ENCODE measurements around the gene UBE2F. TPM values are rescaled to one million over a fixed set of nuclear protein-coding genes. Genes with fewer than 3 reads are reported as not detected.

UBE2F gene
- polyA plus RNA-seq, 1 of the 3 experiments (the other 2 are of a cell fraction): 56.9 TPM

- Histone ChIP-seq H3K27me3 (ENCODE audit: insufficient read depth) (no peaks in the 10 kb centered on the region), H3K4me3 (ENCODE audit: low read depth in 2 of 2, low read length in 1 of 2) (no peak overlapping the region), H4K20me1 (ENCODE audit: insufficient read depth) (no peaks in the 10 kb centered on the region), H3K79me2 (ENCODE audit: insufficient read depth) (no peaks in the 10 kb centered on the region), H2AFZ (ENCODE audit: low read depth) (no peak overlapping the region), H3K9me2 (no peaks in the 10 kb centered on the region), H3K4me2 (no peak overlapping the region), H3K4me1 (ENCODE audit: control insufficient read depth in 1 of 2, insufficient read depth in 2 of 2, low read depth in 1 of 2, low read length in 1 of 2) (peaks cover 0 to 33% of the 10 kb centered on the region in 2 experiments; a peak in 2 of 4 replicates), H3K27ac (ENCODE audit: low read depth in 2 of 2, low read length in 1 of 2) (no peak overlapping the region), H3K9ac (no peak overlapping the region), H3F3A (replicated peaks; ENCODE audit: insufficient read depth) (no peaks in the 10 kb centered on the region), H3K9me3 (no peaks in the 10 kb centered on the region), H3K36me3 (replicated peaks in 1 of 2; ENCODE audit: control insufficient read depth in 1 of 2, insufficient read depth in 2 of 2, low read length in 1 of 2) (no peaks in the 10 kb centered on the region)
- ChIA-PET POLR2A (interaction anchor here (1.1 kb wide), 1 partner anchor 35 kb away, joined by 3 read pairs; no protein-coding TSS in a partner anchor), CTCF (interaction anchor here (0.9 kb wide), 1 partner anchor 30 kb away, joined by 3 read pairs; no protein-coding TSS in a partner anchor)
- 93% methylated on average over 5 of the region's 6 CpGs for WGBS (ENCODE audit: low lambda C conversion rate)
- TF ChIP-seq RFX5 (IDR thresholded peaks at IDR 0.05; ENCODE audit: low read length) (no peak), FOSL2 (IDR thresholded peaks at IDR 0.05; ENCODE audit: borderline replicate concordance, low read depth) (no peak), FOXJ3 (CRISPR knock-in tag; IDR thresholded peaks at IDR 0.05) (no peak), TCF12 (IDR thresholded peaks at IDR 0.05) (no peak)
- TF ChIP-seq, protein P1, sequence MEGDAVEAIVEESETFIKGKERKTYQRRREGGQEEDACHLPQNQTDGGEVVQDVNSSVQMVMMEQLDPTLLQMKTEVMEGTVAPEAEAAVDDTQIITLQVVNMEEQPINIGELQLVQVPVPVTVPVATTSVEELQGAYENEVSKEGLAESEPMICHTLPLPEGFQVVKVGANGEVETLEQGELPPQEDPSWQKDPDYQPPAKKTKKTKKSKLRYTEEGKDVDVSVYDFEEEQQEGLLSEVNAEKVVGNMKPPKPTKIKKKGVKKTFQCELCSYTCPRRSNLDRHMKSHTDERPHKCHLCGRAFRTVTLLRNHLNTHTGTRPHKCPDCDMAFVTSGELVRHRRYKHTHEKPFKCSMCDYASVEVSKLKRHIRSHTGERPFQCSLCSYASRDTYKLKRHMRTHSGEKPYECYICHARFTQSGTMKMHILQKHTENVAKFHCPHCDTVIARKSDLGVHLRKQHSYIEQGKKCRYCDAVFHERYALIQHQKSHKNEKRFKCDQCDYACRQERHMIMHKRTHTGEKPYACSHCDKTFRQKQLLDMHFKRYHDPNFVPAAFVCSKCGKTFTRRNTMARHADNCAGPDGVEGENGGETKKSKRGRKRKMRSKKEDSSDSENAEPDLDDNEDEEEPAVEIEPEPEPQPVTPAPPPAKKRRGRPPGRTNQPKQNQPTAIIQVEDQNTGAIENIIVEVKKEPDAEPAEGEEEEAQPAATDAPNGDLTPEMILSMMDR (IDR thresholded peaks at IDR 0.05): no peak
- DNase-seq: no peak
Observed at GRCh38 chr2:237919593-237919992, 47.2 kb upstream of the UBE2F start.

DNA sequence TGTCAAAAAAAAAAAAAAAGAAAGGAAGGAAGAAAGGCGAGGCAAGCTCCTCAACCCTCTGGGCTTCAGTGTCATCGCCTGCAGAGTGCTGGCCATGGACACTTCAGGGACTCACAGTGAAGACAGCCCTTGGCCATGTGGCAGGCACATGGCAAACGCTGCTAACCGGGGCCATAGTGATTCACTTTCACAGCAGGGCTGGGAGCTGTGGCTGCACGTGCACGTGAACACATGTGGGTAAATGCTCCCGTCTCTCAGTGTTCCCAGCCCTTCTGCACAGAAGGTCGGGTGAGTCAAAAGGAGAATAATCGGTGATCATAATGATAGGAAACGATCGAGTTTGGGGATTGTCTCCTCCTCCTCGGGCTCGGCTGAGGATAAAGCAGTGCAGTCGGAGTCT lies 46.1 kb upstream of the UBE2F start:
- H3K4me1 ChIP-seq (ENCODE audit: control insufficient read depth in 1 of 2, insufficient read depth in 2 of 2, low read depth in 1 of 2, low read length in 1 of 2): peaks cover 0 to 29% of the 10 kb centered on the region in 2 experiments; a peak in 2 of 4 replicates
- 90% methylated on average over 14 of the region's 14 CpGs for WGBS (ENCODE audit: low lambda C conversion rate)
- H2AFZ ChIP-seq (ENCODE audit: low read depth): no peak overlapping the region
- H3K9me3 ChIP-seq: no peaks in the 10 kb centered on the region
- no peak for DNase-seq
- no peak overlapping the region for H3K4me2 ChIP-seq
- H3K27ac ChIP-seq (ENCODE audit: low read depth in 2 of 2, low read length in 1 of 2): no peak overlapping the region
- H4K20me1 ChIP-seq (ENCODE audit: insufficient read depth): no peaks in the 10 kb centered on the region
- H3K79me2 ChIP-seq (ENCODE audit: insufficient read depth): no peaks in the 10 kb centered on the region
- H3K27me3 ChIP-seq (ENCODE audit: insufficient read depth): no peaks in the 10 kb centered on the region
- TF ChIP-seq MXI1 (IDR thresholded peaks at IDR 0.05; ENCODE audit: low read depth, low read length) (peak; percentile 40; the same call in 1 of the 2 replicates), MAX (IDR thresholded peaks at IDR 0.05; ENCODE audit: low read depth) (no peak)
- ChIA-PET CTCF (interaction anchor here (1.0 kb wide), 1 partner anchor 54 kb away, joined by 3 read pairs; no protein-coding TSS in a partner anchor), POLR2A (no interaction called here)
- no peaks in the 10 kb centered on the region for H3K36me3 ChIP-seq (replicated peaks in 1 of 2; ENCODE audit: control insufficient read depth in 1 of 2, insufficient read depth in 2 of 2, low read length in 1 of 2)
- no peaks in the 10 kb centered on the region for H3F3A ChIP-seq (replicated peaks; ENCODE audit: insufficient read depth)
- no peak overlapping the region for H3K9ac ChIP-seq
- no peak overlapping the region for H3K4me3 ChIP-seq (ENCODE audit: low read depth in 2 of 2, low read length in 1 of 2)
- no peaks in the 10 kb centered on the region for H3K9me2 ChIP-seq

DNA sequence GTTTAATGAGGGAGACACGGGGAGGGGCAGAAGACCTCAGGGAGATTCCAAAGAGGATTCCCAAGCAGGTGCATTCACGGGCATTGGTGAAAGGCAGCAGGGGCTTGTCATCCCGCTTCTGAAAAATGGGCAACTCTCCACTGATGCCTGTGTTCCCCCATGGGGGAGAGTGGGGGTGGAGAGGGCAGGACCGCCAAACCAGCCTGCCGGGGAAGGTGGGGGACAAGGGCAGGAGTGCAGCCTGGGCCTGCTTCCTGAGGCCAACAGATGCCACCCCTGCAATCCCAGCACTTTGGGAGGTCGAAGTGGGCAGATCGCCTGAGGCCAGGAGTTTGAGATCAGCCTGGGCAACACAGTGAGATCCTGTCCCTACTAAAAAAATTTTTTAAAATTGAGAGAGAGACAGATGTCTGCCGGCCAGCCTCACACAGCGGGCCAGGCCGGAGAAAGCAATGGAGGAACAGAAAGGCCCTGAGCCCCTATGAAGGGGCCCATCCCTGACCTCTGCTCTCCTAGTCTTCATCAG lies 44.8 kb upstream of the UBE2F start:
- Histone ChIP-seq H3K9ac (no peak overlapping the region), H3K27ac (ENCODE audit: low read depth in 2 of 2, low read length in 1 of 2) (peak overlapping the region in 1 of 2 experiments; percentile 94; a peak in 2 of 4 replicates), H3F3A (replicated peaks; ENCODE audit: insufficient read depth) (no peaks in the 10 kb centered on the region), H3K4me1 (ENCODE audit: control insufficient read depth in 1 of 2, insufficient read depth in 2 of 2, low read depth in 1 of 2, low read length in 1 of 2) (peaks cover 0 to 26% of the 10 kb centered on the region in 2 experiments; a peak in 2 of 4 replicates), H3K9me2 (no peaks in the 10 kb centered on the region), H3K79me2 (ENCODE audit: insufficient read depth) (no peaks in the 10 kb centered on the region), H3K4me3 (ENCODE audit: low read depth in 2 of 2, low read length in 1 of 2) (no peak overlapping the region), H3K4me2 (no peak overlapping the region), H3K9me3 (no peaks in the 10 kb centered on the region), H3K27me3 (ENCODE audit: insufficient read depth) (no peaks in the 10 kb centered on the region), H3K36me3 (replicated peaks in 1 of 2; ENCODE audit: control insufficient read depth in 1 of 2, insufficient read depth in 2 of 2, low read length in 1 of 2) (no peaks in the 10 kb centered on the region), H4K20me1 (ENCODE audit: insufficient read depth) (no peaks in the 10 kb centered on the region), H2AFZ (ENCODE audit: low read depth) (no peak overlapping the region)
- CTCF ChIA-PET: interaction anchor here (1.3 to 6.7 kb wide), 6 partner anchors 10 to 62 kb away, joined by 4 to 71 read pairs (median 8); partner anchors contain the start of gene RAMP1
- POLR2A ChIA-PET: interaction anchor here (1.3 kb wide), 1 partner anchor 63 kb away, joined by 3 read pairs; the partner anchor contains the start of gene RAMP1
- DNase-seq: no peak
- TF ChIP-seq CHD2 (IDR thresholded peaks at IDR 0.05; ENCODE audit: low read length, partially characterized antibody): no peak
- TF ChIP-seq TAF1 (IDR thresholded peaks at IDR 0.05; ENCODE audit: borderline replicate concordance, low read depth, low read length): no peak
- TF ChIP-seq RFX5 (IDR thresholded peaks at IDR 0.05; ENCODE audit: low read length): no peak
- TF ChIP-seq ELF1 (IDR thresholded peaks at IDR 0.05): no peak
- TF ChIP-seq, protein P2, sequence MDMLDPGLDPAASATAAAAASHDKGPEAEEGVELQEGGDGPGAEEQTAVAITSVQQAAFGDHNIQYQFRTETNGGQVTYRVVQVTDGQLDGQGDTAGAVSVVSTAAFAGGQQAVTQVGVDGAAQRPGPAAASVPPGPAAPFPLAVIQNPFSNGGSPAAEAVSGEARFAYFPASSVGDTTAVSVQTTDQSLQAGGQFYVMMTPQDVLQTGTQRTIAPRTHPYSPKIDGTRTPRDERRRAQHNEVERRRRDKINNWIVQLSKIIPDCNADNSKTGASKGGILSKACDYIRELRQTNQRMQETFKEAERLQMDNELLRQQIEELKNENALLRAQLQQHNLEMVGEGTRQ (IDR thresholded peaks at IDR 0.05; ENCODE audit: borderline replicate concordance, low read depth, low read length): no peak
- TF ChIP-seq RXRA (IDR thresholded peaks at IDR 0.05; ENCODE audit: borderline replicate concordance, low read depth): no peak
- TF ChIP-seq RAD21 (IDR thresholded peaks at IDR 0.05; ENCODE audit: low read length): no peak
- 95% methylated on average over 9 of the region's 10 CpGs for WGBS (ENCODE audit: low lambda C conversion rate)
